Body of pancreas (tissue), 4 donors: ENCODE results near the gene ZNF254.

ENCODE experiments used
- CTCF ChIP-seq, 7 experiments: fragments of 450-650 bp in 4 of 7; fragments of 200-600 bp in 3 of 7; sonication (generic) in 3 of 7; IDR thresholded peaks; one replicate each; pipeline ENCODE4 v1.5.1; 2016 to 2019; ENCODE audit warnings: antibody characterized with exemption in 7 of 7
- POLR2A ChIP-seq, 3 donors: fragments of 450-650 bp; IDR thresholded peaks; one replicate each; pipeline ENCODE4 v1.6.1; 2016; ENCODE audit warnings: antibody characterized with exemption in 3 of 3, mild to moderate bottlenecking in 2 of 3

- TF ChIP-seq CTCF (IDR thresholded peaks at IDR 0.05), result no peak
- TF ChIP-seq POLR2A (IDR thresholded peaks at IDR 0.05), result no peak
Measured at GRCh38 chr19:24074720-24075454, 12.1 kb upstream of the ZNF254 start.
